Measurements from ENCODE around the gene FAM81A. TPM values are rescaled to one million over a fixed set of nuclear protein-coding genes. Genes with fewer than 3 reads are reported as not detected.
"Not testable (repeated sequence)": the region's sequence is repeated elsewhere in the genome, so short reads cannot be mapped to it uniquely, and the experiment has no call there.

FAM81A gene
- total RNA-seq, 1 donor from 2014 or later: 0.41 TPM

DNA sequence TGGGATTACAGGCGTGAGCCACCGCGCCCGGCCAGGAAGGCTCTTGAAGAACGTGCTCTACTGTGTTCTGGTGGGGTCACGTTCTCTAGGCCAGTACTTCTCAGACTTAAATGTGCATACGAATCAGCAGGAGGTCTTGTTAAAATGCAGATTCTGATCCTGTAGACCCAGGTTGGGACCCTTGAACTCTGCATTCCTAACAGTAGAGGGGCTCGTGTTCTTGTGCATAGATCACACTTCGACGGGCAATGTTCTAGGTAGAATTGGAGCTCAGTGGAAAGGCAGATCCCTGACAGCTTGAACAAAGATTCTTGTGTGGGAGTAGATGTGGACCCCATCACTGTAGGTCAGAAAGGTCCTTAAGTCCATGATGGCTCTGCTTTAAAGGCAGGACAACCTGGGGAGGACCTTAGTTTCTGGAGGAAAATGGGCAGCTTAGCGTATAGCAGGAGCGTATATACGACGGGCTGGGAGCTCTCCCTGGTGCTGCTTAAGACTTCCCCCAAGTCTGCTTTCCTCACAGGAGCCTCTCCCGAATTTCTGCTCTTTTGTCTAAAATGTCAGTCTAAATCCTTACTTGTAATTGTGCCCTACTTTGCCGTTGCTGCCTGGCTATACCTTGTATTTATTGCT lies 16.9 kb upstream of the FAM81A start:
- DNase-seq (ENCODE audit: extremely low read depth, low read depth, low spot score): peak; percentile 12

DNA sequence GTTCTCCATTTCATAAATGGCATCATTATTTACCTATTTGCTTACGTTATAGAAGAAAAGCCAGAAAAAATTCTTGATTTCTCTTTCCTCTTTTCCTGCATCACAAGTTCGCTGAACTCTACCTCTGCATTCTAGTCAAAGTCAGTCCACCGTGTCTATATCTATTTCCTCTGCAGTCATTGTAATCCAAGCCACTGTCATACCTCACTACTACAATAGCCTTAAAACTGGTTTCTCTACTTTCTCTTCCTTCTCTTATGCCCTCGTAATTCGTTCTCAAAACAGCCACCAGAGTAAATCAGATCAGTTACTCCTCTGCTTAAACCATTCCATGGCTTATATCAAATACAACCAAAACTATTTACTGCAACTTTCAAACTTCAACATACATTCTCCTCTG lies 13.4 kb upstream of the FAM81A start:
- DNase-seq (ENCODE audit: extremely low read depth, low read depth, low spot score): no peak

DNA sequence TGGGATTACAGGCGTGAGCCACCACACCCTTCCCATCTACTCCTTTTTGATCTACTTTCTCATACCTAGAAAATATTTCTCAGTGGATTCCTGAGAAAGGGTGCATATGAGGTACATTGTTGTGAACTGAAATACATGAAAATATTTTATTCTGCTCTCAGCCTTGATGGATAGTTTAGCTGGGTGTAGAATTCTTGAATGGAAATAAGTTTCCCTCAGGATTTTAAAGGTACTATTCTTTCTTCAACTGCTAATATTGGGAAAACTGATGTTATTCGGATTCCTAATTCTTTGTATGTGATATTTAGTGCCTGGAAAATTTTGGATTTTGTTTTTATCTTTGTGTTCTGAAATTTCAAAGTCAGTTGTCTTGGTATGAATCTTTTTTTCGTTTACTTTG lies 9.1 kb upstream of the FAM81A start:
- DNase-seq (ENCODE audit: extremely low read depth, low read depth, low spot score): not testable (repeated sequence)

DNA sequence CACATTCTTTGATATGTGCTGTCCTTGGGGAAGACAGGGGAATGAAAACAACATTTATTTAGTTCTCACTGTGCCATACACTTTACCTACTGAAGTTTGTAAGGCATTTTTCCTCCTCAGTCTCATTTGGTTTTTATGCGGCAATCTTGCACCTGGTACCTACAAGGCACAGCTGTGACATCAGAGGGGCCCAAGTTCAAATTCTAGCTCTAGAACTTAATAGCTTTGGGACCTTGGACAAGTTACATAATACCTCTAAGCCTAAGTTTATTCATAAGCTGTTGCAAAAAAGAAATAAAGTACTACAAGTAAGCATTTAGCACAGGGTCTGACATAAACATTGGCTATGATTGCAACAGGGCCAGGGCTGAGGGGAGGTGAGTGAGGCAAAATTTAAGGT lies 5.6 kb upstream of the FAM81A start:
- no peak for DNase-seq (ENCODE audit: extremely low read depth, low read depth, low spot score)

DNA sequence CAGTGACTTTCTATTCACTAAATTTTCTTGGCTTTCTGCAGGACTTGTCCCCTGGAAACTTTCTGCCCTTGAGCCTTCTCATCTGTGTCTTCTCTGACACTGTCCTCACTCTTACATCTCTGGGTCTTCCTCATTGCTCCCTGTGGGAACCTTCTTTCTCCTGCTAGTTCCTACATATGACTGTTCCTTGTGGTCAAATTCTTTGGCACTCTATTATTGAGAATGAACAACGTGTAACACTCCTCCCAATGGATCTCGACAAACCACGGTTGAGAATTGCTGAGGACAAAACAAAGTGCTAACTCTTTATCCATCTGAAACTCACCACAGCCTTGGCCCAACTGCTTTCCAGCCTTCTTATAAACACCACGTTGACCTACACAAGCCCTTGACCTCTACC lies 3.5 kb upstream of the FAM81A start:
- no peak for DNase-seq (ENCODE audit: extremely low read depth, low read depth, low spot score)

DNA sequence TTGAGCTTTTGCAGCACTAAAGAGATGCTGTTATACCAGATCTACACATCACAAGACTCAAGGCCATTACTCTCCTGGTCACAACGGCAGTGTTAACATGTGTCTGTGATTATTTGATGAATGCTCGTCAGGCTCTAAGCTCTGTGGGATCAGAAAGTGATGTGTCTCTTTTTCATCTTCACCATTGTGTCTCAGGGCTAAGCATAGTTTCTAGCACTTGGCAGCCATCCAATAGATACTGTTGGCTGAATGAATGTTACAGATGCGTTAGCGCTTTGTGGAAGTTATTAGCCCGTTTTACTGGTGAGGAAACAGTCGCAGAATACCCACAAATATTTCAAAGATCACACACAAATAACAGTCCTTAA lies 1.2 kb upstream of the FAM81A start:
- no peak for DNase-seq (ENCODE audit: extremely low read depth, low read depth, low spot score)

DNA sequence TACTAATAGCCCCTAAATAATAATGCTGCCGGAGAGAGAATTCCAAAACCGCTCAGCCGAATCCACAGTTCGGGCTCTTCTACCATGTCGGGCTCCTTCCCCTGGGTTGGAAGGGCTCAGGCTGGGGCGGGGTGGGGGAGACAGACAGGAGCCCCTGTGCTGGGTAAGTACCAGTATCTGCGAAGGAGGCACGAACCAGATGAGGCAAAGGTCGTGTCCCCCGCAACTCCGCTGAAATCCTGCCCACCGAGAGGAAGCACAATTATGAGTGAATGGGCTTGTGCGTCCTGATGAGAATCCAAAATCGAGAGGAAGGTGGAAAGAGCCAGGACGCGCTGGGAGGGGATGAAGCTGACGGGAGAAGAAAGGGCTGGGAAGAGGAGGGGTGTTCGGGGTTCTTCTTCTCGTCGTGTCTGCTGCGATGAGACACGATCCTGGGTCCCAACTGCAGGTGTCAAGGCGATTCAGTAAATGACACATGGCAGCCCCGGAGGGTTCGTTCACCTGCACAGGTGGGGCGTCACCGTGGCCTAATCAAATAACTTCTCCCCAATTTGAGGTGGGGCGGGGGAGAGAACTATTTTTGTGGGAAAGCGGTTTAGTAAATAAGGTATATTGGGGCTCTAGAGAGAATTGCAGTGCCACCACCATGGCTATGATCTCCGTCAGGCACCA lies 707 bp upstream of the FAM81A start:
- DNase-seq (ENCODE audit: extremely low read depth, low read depth, low spot score): no peak

DNA sequence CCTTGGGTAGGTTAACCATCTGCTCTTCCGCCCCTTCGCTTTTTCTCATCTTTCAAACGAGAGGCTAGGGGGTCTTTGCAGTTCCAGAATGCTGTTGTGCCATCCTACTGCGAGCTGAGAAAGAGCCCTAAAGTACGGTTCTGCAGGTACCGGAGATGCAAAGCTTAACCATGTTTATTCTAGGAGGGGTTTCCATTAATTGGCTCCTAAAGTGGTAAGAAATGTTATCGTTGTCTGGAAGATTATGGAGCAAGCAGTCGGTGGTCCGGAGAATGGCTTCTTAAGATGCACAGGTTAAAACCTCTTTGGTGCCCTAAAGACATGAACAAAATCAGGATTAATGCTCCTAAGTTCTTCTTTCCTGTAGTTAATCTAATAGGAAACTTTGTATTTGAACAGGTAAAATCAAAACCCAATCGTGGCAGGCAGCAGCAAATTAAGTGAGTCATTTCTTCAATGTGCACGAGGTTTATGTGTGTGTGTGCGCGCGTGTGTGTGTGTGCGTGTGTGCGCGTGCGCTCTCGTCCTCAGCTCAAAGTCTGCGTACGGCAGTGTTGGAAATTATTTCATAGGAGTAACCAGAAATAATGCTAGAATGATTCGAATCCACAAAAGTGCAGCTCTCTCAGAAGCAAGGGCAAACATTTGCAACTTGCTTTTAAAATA lies 772 bp downstream of the FAM81A start:
- DNase-seq (ENCODE audit: extremely low read depth, low read depth, low spot score): no peak

DNA sequence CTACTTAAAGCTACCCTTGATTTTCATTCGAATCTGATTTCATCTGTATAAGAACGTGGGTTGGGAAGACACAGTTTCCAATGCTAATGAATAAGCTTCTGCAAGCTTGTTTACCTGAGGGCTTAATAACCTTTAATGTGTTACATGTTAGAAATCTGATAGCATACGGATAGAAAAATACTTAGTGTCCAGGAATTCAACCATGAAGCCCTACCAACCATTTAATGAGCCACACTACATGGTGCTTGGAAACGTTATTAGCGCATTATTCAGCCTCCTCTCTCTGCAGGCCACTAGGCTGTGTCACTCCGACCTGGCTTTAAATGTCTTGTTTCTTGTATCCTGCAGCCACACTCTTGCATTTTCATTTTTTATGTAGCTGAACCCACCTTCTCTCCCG lies 1.6 kb downstream of the FAM81A start:
- no peak for DNase-seq (ENCODE audit: extremely low read depth, low read depth, low spot score)

DNA sequence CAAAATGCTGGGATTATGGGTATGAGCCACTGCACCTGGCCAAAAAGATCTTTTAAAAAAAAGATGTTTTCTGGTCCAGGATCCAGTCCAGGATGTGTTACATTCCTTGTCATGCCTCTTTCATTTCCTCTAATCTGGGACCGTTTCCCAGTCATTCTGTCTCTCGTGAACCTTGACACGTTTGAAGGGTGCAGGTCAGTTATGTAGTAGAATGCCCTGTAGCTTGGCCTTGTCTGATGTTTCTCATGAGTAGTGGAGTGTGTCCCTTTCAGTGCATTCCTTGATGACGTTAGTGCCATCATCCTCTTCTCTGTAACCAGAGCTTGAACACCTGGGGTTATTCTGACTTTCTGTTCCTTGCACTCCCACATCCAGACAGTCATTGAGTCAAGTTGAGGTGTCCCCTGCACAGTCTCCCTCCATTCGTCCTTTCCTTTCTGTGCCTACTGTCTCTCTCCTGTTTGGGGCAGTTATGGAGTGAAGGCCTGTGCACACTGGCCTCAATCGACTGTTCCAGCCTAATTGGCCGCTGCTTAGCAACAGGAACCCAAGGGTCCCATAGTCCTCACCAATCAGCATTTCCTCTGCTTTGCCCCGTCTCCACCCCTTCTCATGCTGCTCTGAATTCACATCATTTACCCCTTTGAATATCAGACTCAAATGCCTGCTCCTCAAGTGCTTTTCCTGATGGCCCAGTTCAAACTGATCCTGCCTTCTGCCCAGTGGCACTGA lies 5.5 kb downstream of the FAM81A start:
- no peak for DNase-seq (ENCODE audit: extremely low read depth, low read depth, low spot score)

DNA sequence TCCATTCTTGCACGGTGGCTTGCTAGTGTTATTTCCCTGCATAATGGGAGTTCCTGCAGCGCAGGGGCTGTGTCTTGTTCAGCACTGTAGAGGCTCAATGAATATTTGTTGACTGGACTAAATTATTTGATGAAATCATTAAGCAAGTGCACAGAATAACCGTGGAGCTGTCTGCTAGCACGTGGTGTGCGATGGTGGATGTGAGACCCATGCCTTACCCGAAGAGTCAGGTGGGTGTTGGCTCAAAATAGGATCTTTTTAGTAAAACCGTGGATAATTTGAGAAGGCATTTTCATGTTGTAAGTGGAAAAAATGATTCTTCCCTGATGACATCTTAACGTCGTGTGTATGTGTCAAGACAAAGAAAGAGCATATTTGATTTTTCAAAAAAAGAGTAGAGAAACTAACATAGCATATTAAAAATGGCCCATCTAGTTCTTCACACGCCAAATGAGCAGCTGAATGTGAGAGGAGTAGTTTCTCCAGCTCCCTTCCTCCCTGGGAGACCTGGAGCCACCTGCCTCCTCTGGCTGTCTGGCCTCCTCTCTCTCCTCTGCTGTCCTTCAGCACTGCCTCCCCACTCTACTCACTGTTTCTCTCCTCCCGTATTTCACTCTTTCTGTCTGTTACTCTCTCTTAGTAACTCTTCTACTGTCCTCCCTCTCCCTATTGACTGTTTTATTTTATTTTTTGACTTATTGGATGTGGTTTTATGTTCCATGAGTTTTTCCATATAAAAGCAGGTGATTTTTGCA lies 6.3 kb downstream of the FAM81A start:
- no peak for DNase-seq (ENCODE audit: extremely low read depth, low read depth, low spot score)

DNA sequence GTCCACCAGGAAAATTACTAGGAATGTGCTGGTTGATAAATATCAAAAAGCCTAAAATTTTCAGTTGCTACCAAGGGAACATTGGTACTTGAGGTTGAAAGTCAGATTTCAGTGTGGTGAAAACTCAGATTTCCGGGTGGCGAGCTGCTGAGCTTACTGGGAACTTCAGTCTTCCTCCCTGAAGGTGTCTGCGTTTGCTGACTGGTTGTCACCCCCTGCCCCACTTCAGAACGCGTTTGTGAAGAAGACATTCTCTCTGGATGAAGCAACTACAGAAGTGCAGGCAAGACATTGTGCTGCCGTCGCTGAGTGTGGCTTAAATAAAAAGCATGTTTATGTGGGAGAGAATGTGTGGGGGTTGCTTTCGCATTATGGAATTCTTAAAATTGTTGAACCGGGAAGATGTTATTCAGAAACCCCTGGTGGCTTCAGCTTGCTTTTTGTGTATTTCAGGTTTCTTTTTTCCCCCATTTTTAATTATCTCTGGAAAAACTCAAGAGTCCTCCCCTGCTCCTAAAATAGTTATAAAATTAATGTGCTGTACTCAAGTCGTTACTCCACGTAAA lies 7.1 kb downstream of the FAM81A start:
- no peak for DNase-seq (ENCODE audit: extremely low read depth, low read depth, low spot score)

DNA sequence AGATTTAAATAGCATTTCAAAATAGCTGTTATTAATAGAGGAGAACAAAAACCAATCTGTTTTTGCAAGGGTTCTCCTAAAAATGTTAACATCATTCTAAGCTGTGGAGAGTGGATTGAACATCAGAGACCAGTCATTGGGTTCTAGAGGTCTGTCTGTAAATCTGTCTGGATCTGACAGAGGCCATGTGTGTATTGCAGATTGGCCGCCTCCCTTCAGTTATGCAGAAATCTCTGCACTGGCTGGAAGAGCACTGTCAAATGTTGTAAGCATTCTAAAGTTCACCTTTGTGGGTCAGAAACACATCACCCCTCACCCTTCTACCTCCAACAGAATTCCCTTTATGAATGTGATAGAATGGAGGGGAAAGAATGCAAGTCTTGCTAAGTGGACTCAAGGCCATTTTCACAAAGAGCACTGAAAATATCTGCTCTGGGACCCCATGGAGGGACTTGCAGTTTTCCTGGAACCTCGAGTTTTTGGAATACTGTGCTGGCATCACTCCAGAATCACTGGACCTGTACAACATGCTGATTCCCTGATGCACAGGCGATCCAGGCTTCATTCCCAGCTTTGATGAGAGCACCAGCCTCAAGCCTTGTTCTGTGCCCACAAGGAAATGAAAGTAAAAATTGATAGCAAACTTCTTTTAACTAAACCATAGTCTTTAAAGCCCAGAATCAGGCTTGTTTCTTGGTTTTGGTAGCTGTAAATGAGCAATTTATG lies 8.4 kb downstream of the FAM81A start:
- DNase-seq (ENCODE audit: extremely low read depth, low read depth, low spot score): no peak

DNA sequence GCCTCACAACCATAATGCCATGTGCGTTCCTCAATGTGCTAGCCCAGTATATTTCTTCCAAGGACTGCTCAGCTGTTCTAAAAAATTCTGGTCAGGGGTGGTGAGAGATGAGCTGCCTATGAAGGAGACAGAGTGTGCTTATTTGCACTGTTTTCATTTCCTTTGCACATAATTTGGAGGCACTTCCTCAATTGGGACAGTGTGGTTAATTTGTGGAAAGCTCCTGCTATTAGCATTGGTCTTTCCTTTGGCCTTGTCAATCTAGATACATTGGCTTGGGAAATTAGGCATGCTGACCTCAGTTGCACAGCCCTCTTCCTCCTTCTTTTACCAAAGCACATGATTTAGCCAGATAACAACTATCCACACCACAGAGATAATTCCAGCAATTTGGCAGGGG lies 9.4 kb downstream of the FAM81A start:
- no peak for DNase-seq (ENCODE audit: extremely low read depth, low read depth, low spot score)

DNA sequence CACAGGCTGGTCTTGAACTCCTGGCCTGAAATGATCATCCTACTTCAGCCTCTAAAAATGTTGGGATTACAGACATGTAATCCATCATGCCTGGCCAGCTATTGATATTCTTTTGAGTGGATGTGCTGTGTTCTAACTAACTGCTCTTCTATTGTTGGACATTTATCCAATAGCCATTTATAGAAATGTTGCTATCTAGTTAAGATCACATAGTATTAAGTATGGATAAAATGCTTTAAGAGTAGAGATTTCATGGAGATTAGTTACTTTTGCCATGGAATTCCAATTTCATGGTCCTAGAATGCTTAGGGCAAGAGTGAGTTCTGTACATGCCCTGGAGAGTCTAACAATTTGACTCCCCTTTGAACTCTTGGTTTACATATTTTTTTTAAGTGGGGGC lies 10.9 kb downstream of the FAM81A start:
- no peak for DNase-seq (ENCODE audit: extremely low read depth, low read depth, low spot score)

DNA sequence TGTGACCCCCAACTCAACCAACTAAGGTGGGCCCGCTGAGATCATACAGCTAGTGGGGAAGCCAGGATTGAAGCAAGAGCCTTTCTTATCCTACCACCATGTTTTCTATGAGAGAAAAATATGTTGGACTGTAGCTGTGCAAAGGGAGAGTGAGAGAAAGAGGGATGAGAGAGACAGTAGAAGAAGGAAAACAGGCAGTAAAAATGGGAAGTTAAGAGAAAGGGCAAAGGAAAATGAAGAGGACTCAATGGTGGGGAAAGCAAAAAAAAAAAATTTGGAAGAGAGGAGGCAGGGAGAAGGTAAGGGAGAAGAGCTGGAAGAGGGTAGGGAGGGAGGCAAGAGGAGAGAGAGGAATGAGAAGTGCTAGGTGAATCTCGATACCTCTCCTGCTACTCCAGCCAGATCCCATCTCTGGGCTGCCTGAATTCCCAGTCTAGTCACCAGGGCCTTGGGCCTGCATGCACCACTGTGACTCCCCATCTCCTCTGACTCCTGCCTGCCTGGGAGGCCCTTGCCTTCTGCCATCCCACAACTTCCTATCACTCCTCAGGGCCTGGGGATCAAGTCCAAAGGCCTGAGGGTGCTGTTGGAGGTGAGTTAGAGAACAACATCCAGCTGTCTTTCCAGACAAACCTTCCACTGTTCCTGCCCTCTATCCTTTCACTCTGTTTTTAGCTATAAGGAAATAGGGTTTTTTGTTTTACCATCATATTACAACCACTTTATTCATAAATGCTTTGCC lies 15.7 kb downstream of the FAM81A start:
- no peak for DNase-seq (ENCODE audit: extremely low read depth, low read depth, low spot score)

DNA sequence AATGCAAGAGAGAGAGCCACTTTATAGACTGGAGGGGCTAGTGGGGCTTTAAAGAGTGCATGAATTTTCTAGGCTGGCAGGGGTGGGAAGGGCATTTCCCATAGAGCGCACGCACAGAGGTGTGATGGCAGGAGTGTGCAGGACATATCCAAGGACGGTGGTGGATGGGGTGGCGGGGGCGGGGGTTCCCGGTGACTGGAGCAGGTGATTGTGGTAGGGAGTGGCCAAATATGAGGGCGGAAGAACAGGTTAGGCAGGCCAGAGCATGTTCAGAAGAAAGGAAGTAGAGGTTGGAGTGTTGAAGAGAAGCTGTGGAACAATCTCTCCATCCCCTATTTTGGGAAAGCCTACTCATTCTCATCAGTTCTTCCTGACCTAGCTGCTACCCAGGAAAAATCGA lies 18.1 kb downstream of the FAM81A start:
- no peak for DNase-seq (ENCODE audit: extremely low read depth, low read depth, low spot score)

DNA sequence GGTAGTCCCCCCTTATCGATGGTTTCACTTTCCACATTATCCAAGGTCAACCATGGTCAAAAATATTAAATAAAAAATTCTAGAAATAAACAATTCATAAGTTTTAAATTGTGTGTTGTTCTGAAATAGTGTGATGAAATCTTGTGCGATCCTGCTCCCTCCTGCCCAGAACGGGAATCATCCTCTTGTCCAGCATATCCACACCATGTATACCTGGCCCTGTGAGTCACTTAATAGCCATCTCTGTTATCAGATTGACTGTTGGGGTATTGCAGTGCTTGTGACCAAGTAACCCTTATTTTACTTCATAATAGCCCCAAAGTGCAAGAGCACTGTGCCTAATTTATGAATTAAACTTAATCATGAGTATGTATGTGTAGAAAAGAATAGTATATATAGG lies 19.1 kb downstream of the FAM81A start:
- no peak for DNase-seq (ENCODE audit: extremely low read depth, low read depth, low spot score)

DNA sequence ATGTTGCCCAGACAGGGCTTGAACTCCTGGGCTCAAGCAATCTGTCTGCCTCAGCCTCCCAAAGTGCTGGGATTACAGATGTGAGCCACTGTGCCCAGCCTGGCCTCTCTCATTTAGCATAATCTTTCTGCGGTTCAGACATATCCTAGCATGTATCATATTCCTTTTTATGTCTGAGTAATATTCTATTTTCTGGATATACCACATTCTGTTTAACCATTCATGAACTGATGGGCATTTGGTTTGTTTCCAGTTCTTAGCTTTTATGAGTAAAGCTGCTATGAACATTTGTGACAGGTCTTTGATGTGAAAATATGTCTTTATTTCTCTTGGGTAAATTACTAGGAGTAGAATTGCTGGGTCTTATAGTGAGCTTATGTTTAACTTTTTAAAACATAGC lies 23.5 kb downstream of the FAM81A start:
- no peak for DNase-seq (ENCODE audit: extremely low read depth, low read depth, low spot score)

All from glomerular endothelial cell (primary cell).